Measurements from ENCODE around the gene PRAC1.

Gene PRAC1

DNA sequence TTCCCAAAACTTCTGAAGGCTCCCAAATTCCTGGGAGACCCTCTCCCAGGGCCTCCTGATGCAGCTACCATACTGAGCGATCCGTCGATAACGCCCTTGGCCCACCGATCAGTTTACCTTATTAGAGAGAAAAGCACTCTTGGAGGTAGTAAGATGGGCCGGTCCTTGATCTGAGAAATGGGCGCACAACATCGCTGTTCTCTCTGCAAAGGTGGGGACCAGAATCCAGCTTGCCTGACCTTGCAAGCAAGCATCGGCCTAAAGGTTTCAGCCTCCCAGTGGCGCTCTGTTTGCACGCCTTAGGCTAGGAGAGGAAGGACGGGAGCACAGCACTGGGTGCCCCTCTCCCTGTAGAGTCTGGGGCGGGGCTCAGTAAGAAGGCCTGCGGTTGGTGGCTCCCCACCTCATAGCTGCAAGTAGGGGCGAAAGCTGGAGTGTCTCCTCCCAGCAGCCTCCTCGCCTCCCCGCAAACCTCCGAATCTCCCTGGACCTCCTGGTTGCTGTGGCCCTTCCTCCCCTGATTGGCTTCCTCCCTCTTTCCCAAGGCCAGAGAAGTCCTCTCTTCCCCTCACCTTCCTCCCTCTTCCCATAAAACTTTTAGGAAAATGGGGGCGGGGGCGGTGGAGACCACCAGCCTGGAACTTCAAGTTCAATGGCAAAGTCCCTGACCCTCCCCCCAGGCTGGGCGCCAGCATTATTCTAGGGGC lies at the start of gene PRAC1:
PRAC1 (minus strand) TSS at position 318 of the 707 bp plus-strand sequence; CDS start at position 192, 126 bp downstream.
- no peak within 1 kb of the TSS for H3K27ac ChIP-seq (ENCODE audit: low read depth, low read length)
- H3F3A ChIP-seq (ENCODE audit: insufficient read depth): no peaks in the 10 kb centered on the region
- no peak within 1 kb of the TSS for H3K9ac ChIP-seq (ENCODE audit: low read length)
- H3K79me2 ChIP-seq (ENCODE audit: insufficient read depth, low read length): no peaks in the 10 kb centered on the region
- no peaks in the 10 kb centered on the region for H3K9me2 ChIP-seq (replicated peaks; ENCODE audit: insufficient read depth, low read length)
- no peaks in the 10 kb centered on the region for H4K20me1 ChIP-seq (ENCODE audit: low read depth, low read length)
- H2AFZ ChIP-seq (ENCODE audit: low read depth, low read length, severe bottlenecking): no peak within 1 kb of the TSS
- H3K4me3 ChIP-seq (ENCODE audit: insufficient read depth, low read length, poor library complexity, severe bottlenecking): no peak within 1 kb of the TSS
- H3K27me3 ChIP-seq (ENCODE audit: low read length): no peaks in the 10 kb centered on the region
- H3K4me2 ChIP-seq (ENCODE audit: low read depth, low read length, poor library complexity, severe bottlenecking): no peak within 1 kb of the TSS
- H3K9me3 ChIP-seq (ENCODE audit: insufficient read depth, low read length): no peaks in the 10 kb centered on the region
- TF ChIP-seq, protein P1, sequence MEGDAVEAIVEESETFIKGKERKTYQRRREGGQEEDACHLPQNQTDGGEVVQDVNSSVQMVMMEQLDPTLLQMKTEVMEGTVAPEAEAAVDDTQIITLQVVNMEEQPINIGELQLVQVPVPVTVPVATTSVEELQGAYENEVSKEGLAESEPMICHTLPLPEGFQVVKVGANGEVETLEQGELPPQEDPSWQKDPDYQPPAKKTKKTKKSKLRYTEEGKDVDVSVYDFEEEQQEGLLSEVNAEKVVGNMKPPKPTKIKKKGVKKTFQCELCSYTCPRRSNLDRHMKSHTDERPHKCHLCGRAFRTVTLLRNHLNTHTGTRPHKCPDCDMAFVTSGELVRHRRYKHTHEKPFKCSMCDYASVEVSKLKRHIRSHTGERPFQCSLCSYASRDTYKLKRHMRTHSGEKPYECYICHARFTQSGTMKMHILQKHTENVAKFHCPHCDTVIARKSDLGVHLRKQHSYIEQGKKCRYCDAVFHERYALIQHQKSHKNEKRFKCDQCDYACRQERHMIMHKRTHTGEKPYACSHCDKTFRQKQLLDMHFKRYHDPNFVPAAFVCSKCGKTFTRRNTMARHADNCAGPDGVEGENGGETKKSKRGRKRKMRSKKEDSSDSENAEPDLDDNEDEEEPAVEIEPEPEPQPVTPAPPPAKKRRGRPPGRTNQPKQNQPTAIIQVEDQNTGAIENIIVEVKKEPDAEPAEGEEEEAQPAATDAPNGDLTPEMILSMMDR (IDR thresholded peaks at IDR 0.05; ENCODE audit: insufficient read depth, low read length, poor library complexity, severe bottlenecking): no peak
- no peak for TF ChIP-seq EZH2phosphoT487 (conservative IDR thresholded peaks at IDR 0.05; ENCODE audit: low read length)
- no peaks in the 10 kb centered on the region for H3K36me3 ChIP-seq (ENCODE audit: low read length)

DNA sequence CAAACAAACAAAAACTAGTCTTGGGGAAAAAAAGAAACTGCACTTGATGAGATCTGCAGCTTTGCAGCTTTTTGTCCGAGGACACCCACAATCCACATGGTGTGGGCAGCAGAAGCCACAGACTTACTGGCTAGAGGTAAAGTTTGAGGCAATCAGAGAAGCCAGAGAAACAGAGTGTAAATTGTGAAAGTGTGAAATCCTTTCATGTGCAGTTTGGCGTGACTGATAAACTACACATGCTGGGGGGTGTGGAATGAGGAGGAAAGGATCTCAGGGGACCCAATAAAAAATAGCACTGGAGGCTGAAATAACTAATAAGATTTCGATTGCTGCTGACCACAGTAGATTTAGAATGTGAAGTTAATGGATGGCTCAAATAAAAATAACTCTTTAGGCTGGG lies 48.6 kb upstream of the PRAC1 start:
- Histone ChIP-seq H3K4me2 (ENCODE audit: low read depth, low read length, poor library complexity, severe bottlenecking) (no peak overlapping the region), H4K20me1 (ENCODE audit: low read depth, low read length) (no peaks in the 10 kb centered on the region), H3K79me2 (ENCODE audit: insufficient read depth, low read length) (no peaks in the 10 kb centered on the region), H3K27ac (ENCODE audit: low read depth, low read length) (no peak overlapping the region), H2AFZ (ENCODE audit: low read depth, low read length, severe bottlenecking) (no peak overlapping the region), H3K9me2 (replicated peaks; ENCODE audit: insufficient read depth, low read length) (no peaks in the 10 kb centered on the region), H3K27me3 (ENCODE audit: low read length) (no peaks in the 10 kb centered on the region), H3K4me3 (ENCODE audit: insufficient read depth, low read length, poor library complexity, severe bottlenecking) (no peak overlapping the region), H3F3A (ENCODE audit: insufficient read depth) (no peaks in the 10 kb centered on the region), H3K9ac (ENCODE audit: low read length) (no peak overlapping the region), H3K36me3 (ENCODE audit: low read length) (no peaks in the 10 kb centered on the region), H3K9me3 (ENCODE audit: insufficient read depth, low read length) (no peaks in the 10 kb centered on the region)
- no peak for TF ChIP-seq EZH2phosphoT487 (conservative IDR thresholded peaks at IDR 0.05; ENCODE audit: low read length)
- TF ChIP-seq, protein P1 (IDR thresholded peaks at IDR 0.05; ENCODE audit: insufficient read depth, low read length, poor library complexity, severe bottlenecking): no peak

DNA sequence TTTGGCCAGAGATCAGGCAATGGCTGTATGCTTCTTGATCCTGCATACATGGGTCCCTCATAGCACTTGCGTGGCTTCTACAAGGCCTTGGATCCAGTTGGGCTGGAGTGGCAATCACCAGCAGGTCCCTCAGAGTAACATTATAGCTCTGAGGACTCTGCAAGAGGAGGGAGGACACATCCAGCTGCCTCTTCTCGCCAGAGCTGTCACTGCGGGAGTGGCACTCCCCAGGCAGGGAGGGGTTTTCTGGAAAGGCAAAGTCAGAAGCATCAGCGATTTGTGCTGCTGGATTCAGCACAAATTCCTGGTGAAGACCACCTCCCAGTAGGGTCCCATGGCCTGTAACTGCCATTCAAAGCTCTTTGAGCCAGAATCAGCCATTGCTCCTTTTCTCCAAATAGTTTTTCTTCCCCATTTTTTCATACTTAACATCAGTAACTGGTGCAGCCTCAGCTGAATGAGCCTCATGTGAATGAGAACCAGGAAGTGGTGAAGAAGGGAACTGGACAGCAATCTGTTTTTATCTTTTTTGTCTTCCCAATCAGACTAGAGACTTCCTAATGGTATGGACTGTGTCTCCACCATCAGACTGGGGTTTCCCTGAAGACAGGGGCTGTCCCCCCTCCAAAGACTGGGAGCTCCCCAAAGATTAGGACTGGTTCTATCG lies 46.8 kb upstream of the PRAC1 start:
- H4K20me1 ChIP-seq (ENCODE audit: low read depth, low read length): no peaks in the 10 kb centered on the region
- H3K4me2 ChIP-seq (ENCODE audit: low read depth, low read length, poor library complexity, severe bottlenecking): no peak overlapping the region
- H3K9me2 ChIP-seq (replicated peaks; ENCODE audit: insufficient read depth, low read length): no peaks in the 10 kb centered on the region
- H3K36me3 ChIP-seq (ENCODE audit: low read length): no peaks in the 10 kb centered on the region
- H3F3A ChIP-seq (ENCODE audit: insufficient read depth): no peaks in the 10 kb centered on the region
- no peak overlapping the region for H3K4me3 ChIP-seq (ENCODE audit: insufficient read depth, low read length, poor library complexity, severe bottlenecking)
- no peak overlapping the region for H2AFZ ChIP-seq (ENCODE audit: low read depth, low read length, severe bottlenecking)
- no peak for TF ChIP-seq EZH2phosphoT487 (conservative IDR thresholded peaks at IDR 0.05; ENCODE audit: low read length)
- TF ChIP-seq, protein P1 (IDR thresholded peaks at IDR 0.05; ENCODE audit: insufficient read depth, low read length, poor library complexity, severe bottlenecking): no peak
- no peak overlapping the region for H3K27ac ChIP-seq (ENCODE audit: low read depth, low read length)
- no peaks in the 10 kb centered on the region for H3K9me3 ChIP-seq (ENCODE audit: insufficient read depth, low read length)
- H3K9ac ChIP-seq (ENCODE audit: low read length): no peak overlapping the region
- H3K79me2 ChIP-seq (ENCODE audit: insufficient read depth, low read length): no peaks in the 10 kb centered on the region
- H3K27me3 ChIP-seq (ENCODE audit: low read length): no peaks in the 10 kb centered on the region
